ENCODE measurements around the gene MSANTD4.
A peak's percentile ranks its signal among the peaks of the same experiment; 100 is the strongest.
"Not testable (repeated sequence)": the region's sequence is repeated elsewhere in the genome, so short reads cannot be mapped to it uniquely, and the experiment has no call there.

MSANTD4 gene

GRCh38 chr11:106015066-106015465, 7.0 kb downstream of the MSANTD4 start:
- FAIRE-seq = no peak
- DNase-seq (ENCODE audit: extremely low spot score, insufficient read length, low read depth) = no peak

DNA sequence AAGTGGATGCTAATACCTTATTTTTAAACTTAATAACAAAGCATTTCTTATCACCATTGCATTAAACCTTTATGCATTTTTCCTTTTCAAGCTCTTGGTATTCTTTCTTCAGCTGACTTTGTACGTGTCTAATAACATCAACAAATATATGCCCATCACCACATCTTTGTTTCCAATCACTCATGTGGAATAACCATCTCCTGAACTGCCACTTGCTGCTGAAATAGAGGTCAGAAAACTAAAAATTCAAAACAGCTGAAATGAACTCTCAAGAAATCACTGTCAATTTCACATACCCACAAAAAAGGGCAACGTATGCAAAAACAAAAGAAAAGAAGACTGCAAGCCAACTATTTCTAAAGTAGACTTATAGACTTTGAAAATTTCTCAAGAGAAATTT, 7.4 kb downstream of the MSANTD4 start:
- FAIRE-seq (no peak), DNase-seq (ENCODE audit: extremely low spot score, insufficient read length, low read depth) (no peak)

GRCh38 chr11:106014035-106014434, 8.0 kb downstream of the MSANTD4 start:
- DNase-seq (ENCODE audit: extremely low spot score, insufficient read length, low read depth) (no peak), FAIRE-seq (no peak)

DNA sequence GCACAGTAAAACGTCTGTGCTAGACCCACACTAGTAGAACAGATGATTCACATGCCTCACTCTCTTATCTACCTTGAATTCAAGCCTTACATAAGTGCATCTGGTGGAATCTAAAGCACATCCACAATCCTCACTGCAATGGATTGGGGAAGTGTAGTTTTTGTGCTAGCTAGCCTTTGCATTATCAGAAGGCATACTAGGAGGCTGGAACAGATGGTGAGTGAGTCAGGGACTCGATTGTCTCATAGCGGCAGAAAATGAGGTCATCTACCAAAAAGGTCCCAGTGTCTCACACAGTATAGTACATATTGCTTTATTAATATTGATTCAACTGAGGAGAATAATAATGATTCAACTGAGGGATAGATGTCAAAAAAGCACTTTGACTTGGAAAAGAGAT, 9.3 kb downstream of the MSANTD4 start:
- FAIRE-seq = no peak
- no peak for DNase-seq (ENCODE audit: extremely low spot score, insufficient read length, low read depth)

DNA sequence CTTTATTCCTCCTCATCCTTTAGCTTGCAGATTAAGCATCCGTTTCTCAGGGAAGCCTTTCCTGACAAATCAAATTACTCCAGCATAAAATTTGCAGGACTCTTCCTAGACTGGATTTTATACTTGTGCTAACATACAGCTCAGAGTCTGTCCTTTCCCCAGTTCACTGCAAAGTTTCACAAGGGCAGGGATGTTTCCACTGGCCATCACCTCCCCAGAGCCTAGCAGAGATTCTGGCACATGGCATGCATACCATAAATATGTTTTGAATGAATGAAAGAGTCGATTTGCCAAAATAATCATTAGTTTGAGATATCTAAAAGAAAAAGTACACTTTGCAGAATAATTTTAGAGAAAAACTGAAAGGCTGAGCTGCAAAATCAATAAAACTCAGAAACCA, 10.6 kb downstream of the MSANTD4 start:
- FAIRE-seq (no peak), DNase-seq (ENCODE audit: extremely low spot score, insufficient read length, low read depth) (no peak)

GRCh38 chr11:106003094-106003493, 18.9 kb downstream of the MSANTD4 start:
- not testable (repeated sequence) for FAIRE-seq; DNase-seq (ENCODE audit: extremely low spot score, insufficient read length, low read depth)

DNA sequence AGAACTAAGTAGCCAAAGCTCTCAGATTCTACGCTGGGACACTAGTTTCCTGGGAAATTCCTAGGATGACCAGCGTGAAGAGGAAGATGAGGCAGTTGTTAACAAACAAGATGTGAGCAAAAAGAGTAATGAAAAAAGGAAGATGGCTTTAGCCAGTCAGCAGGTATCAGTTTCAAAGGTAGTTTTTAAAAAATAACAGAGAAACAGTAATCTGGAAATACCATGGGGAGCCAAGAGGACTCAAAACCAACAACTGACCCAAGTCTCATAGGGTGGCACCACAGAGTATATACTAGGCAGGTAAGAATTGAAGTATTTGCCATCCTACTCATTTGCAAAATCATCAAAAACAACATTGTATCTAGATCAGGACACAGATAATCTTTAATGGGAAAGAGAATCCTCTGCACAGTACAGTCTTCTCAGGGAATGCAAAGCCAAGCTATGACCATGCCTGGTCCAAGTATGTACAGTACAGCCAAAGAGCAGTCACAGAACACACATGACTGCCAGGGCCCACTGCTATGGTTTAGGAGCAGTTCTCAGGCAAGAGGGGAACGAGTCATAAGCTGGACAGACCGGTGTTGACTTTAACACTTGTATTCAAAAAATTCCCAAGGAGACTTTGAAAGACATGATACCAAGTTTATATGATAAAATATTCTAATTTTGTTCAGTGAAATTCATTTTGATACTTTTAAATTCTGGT, 20.6 kb downstream of the MSANTD4 start:
- no peak for DNase-seq (ENCODE audit: extremely low spot score, insufficient read length, low read depth)
- FAIRE-seq = no peak

DNA sequence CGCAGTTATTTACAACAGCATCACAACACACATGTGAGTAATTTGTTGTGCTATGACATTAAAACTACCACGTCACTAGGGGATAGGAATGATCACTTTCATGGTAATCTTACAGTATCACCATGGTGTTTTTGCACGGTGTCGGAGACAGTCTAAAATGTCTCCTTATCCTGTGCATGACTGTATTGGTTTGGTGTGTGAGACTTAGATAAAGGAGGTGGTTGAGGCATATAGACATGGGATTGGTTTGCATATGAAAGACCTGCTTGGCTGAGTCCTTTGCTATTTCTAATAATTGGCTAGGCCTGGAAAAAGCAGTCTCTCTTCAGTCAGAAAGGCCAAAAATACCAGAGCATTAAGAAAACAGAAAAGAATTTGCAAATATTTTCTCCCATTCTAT, 30.2 kb downstream of the MSANTD4 start:
- DNase-seq (ENCODE audit: extremely low spot score, insufficient read length, low read depth) = no peak
- no peak for FAIRE-seq

DNA sequence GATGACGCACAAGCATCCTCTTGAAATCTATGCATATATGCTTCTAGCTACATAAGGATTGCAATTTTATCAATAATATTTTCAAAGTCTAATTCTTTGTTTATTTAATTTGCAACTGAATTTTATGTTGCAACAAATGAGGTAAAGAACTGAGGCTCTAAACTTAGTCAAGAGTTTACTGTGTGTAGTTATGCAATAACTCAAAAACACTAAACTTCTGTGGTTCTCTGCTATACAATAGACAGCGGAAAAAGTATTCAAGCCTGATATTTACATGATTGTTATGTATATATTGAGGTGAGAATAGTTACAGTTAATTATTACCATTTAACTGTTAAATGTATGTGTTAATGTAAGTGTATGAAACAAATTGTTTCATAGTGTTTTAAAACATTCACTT, 32.9 kb downstream of the MSANTD4 start:
- DNase-seq (ENCODE audit: extremely low spot score, insufficient read length, low read depth) (no peak), FAIRE-seq (no peak)

DNA sequence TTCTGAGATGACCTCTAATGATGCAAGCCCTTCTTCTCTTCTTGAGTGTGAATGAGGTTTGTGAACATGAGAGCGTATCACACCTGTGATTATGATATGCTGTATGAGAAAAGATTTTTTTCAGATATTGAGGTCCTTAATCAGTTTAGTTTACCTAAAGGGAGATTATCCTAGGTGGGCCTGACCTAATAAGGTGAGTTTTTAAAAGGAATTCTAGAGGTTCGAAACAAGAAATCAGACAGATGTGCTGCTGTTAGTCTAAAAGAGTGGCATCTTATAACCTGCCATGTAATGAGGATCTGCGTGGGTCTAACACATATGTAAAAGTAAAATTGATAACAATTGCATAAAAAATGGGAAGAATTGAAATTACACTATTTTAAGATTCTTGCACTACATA, 33.8 kb downstream of the MSANTD4 start:
- DNase-seq (ENCODE audit: extremely low spot score, insufficient read length, low read depth) (no peak), FAIRE-seq (no peak)

GRCh38 chr11:105986554-105986953, 35.5 kb downstream of the MSANTD4 start:
- DNase-seq (ENCODE audit: extremely low spot score, insufficient read length, low read depth) = no peak
- peak; percentile 12 for FAIRE-seq

- FAIRE-seq = no peak
These were observed 41.9 kb downstream of the MSANTD4 start for GRCh38 chr11:105979997-105980703.

DNA sequence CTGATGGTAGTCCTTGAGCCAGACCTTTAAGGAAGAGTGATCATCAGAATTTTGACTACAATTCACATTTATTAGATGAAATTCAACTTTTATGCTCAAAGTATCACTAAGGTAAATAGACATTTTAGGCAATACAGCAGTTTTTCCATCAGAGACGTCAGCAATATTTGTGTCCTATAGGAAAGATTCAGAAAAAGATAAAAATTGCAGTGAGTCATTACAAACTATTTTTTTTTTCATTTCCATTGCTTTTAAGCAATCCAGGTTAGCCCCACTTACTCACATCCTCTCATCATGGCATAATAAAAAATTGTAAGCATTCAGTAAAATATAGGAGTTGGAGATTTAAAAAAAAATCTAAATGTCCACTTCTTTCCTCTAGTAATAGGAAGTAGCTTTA, 46.9 kb downstream of the MSANTD4 start:
- no peak for FAIRE-seq
- no peak for DNase-seq (ENCODE audit: extremely low spot score, insufficient read length, low read depth)

More at GRCh38 chr11:105979997-105980703, 41.9 kb downstream of the MSANTD4 start:
- no peak for DNase-seq (ENCODE audit: extremely low spot score, insufficient read length, low read depth)

DNA sequence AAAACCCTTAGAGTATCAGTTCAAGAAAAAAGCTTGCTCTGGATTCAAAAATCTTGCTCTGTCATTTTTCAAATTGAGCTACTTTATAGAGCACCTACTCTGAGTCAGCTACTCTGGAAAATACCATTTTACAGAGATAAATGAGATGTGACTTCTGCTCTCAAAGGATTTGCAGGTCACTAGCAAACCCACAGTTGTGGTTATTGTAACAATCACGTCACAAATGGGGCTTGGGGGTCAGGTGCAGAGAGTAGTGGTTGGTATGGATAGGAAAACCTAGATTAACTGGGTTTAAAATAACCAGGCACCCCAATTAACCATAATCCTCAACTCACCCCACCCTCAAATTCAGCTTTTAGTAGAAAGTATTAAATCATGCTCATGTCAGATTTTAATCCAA, 52.3 kb downstream of the MSANTD4 start:
- FAIRE-seq (no peak), DNase-seq (ENCODE audit: extremely low spot score, insufficient read length, low read depth) (no peak)

- no peak for FAIRE-seq
- no peak for DNase-seq (ENCODE audit: extremely low spot score, insufficient read length, low read depth)
These were observed 53.9 kb downstream of the MSANTD4 start for GRCh38 chr11:105968021-105968697.

- FAIRE-seq (no peak), DNase-seq (ENCODE audit: extremely low spot score, insufficient read length, low read depth) (no peak)
These were observed 61.5 kb downstream of the MSANTD4 start for GRCh38 chr11:105960252-105961245.
